Suprapubic skin (tissue), 4 donors: ENCODE measurements around the gene PKD2L2.

Source experiments
- EP300 ChIP-seq: sonication (generic); formaldehyde crosslinking; IDR thresholded peaks from one replicate; pipeline ENCODE4 v1.6.1; 2017; ENCODE audit warnings: antibody characterized with exemption
- POLR2A ChIP-seq, 2 donors: fragments of 450-650 bp; IDR thresholded peaks; one replicate each; pipeline ENCODE4 v1.6.1; 2017; ENCODE audit warnings: antibody characterized with exemption in 2 of 2, mild to moderate bottlenecking in 2 of 2, moderate library complexity in 2 of 2
- POLR2AphosphoS5 ChIP-seq, 3 donors: sonication (generic); formaldehyde crosslinking; IDR thresholded peaks; one replicate each; pipeline ENCODE4 v1.6.1; 2017; ENCODE audit warnings: antibody characterized with exemption in 3 of 3
- TF ChIP-seq, protein P1 (sequence below), 2 donors: fragments of 200-600 bp in 1 of 2; fragments of 450-650 bp in 1 of 2; sonication (generic) in 1 of 2; IDR thresholded peaks; one replicate each; pipeline ENCODE4 v1.5.1; 2016 to 2019; ENCODE audit warnings: antibody characterized with exemption in 2 of 2, mild to moderate bottlenecking in 1 of 2, moderate library complexity in 1 of 2

DNA sequence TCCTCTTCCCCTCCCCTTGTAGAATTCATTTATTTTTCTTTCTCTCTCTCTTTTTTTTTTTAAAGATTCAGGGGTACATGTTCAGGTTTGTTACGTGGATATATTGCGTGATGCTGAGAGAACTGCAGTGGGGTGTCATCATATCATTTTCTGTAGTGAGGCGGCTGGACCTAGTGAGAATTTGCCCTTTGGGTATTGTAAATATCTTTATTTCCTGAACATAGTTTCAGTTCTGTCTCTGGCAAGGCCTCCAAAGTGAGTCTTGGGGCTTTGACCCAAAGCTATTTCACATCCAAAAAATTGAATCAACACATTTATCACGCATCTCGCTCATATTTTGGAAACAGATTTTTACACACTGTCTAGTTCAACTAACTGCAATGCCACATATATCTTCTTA is 47.0 kb upstream of the PKD2L2 start:
- TF ChIP-seq, protein P1, sequence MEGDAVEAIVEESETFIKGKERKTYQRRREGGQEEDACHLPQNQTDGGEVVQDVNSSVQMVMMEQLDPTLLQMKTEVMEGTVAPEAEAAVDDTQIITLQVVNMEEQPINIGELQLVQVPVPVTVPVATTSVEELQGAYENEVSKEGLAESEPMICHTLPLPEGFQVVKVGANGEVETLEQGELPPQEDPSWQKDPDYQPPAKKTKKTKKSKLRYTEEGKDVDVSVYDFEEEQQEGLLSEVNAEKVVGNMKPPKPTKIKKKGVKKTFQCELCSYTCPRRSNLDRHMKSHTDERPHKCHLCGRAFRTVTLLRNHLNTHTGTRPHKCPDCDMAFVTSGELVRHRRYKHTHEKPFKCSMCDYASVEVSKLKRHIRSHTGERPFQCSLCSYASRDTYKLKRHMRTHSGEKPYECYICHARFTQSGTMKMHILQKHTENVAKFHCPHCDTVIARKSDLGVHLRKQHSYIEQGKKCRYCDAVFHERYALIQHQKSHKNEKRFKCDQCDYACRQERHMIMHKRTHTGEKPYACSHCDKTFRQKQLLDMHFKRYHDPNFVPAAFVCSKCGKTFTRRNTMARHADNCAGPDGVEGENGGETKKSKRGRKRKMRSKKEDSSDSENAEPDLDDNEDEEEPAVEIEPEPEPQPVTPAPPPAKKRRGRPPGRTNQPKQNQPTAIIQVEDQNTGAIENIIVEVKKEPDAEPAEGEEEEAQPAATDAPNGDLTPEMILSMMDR (IDR thresholded peaks at IDR 0.05), result no peak
- TF ChIP-seq POLR2A (IDR thresholded peaks at IDR 0.05) (no peak), POLR2AphosphoS5 (IDR thresholded peaks at IDR 0.05) (no peak), EP300 (no peak)
